ENCODE measurements around the gene TGFBRAP1. TPM values are rescaled to one million over a fixed set of nuclear protein-coding genes. Genes with fewer than 3 reads are reported as not detected.

The TGFBRAP1 gene
- total RNA-seq, 1 donor from 2014 or later = 11.3 TPM

- DNase-seq (ENCODE audit: low read depth) = no peak
- H3K4me3 ChIP-seq (ENCODE audit: low read depth, low read length) = no peak overlapping the region
- no peak for TF ChIP-seq CTCF (conservative IDR thresholded peaks at IDR 0.05; ENCODE audit: low read depth, low read length)
These were observed 11.6 kb downstream of the TGFBRAP1 start for GRCh38 chr2:105317937-105318336.

GRCh38 chr2:105315314-105315713 is 14.2 kb downstream of the TGFBRAP1 start:
- TF ChIP-seq CTCF (conservative IDR thresholded peaks at IDR 0.05; ENCODE audit: low read depth, low read length) = no peak
- no peak overlapping the region for H3K4me3 ChIP-seq (ENCODE audit: low read depth, low read length)
- no peak for DNase-seq (ENCODE audit: low read depth)

DNA sequence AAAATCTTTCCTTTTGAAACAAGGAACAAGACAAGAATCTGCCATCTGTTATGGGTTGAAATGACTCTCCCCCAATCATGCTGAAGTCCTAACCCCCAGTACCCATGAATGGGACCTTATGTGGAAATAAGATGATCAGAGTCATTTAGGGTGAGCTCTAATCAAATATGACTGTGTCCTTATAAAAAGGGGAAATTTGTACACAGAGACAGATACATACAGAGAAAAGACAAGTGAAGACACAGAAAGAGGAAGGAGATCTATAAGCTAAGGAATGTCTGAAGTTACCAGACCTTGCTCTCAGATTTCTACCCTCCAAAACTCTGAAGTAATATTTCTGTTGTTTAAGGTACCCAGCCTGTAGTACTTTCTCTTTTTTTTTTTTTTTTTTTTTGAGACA is 15.7 kb downstream of the TGFBRAP1 start:
- no peak overlapping the region for H3K4me3 ChIP-seq (ENCODE audit: low read depth, low read length)
- DNase-seq (ENCODE audit: low read depth) = no peak
- no peak for TF ChIP-seq CTCF (conservative IDR thresholded peaks at IDR 0.05; ENCODE audit: low read depth, low read length)

- no peak overlapping the region for H3K4me3 ChIP-seq (ENCODE audit: low read depth, low read length)
- TF ChIP-seq CTCF (conservative IDR thresholded peaks at IDR 0.05; ENCODE audit: low read depth, low read length) = no peak
- no peak for DNase-seq (ENCODE audit: low read depth)
These were observed 20.4 kb downstream of the TGFBRAP1 start for GRCh38 chr2:105309147-105309545.

GRCh38 chr2:105308382-105309146 is 21.0 kb downstream of the TGFBRAP1 start:
- no peak overlapping the region for H3K4me3 ChIP-seq (ENCODE audit: low read depth, low read length)
- no peak for DNase-seq (ENCODE audit: low read depth)
- no peak for TF ChIP-seq CTCF (conservative IDR thresholded peaks at IDR 0.05; ENCODE audit: low read depth, low read length)

DNA sequence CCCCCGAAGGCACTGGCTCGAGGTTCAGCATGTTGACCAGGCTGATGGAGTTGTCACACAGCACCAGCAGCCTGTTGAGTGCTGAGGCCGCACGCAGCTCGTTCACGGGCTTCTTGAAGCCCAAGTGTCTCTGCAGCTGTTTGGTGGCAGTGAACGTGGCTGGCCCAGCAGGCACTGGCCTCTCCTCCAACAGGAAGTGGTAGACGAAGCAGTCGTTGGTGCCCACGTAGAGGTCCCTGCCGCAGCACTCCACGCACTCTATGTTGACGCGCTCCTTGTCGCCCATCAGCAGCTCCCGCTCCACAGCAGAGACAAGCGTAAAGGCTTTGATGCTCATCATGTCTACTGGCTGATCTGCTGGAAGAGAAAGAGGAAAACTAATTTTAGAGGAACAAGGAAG is 21.6 kb downstream of the TGFBRAP1 start:
- no peak for TF ChIP-seq CTCF (conservative IDR thresholded peaks at IDR 0.05; ENCODE audit: low read depth, low read length)

GRCh38 chr2:105307550-105307949 is 22.0 kb downstream of the TGFBRAP1 start:
- DNase-seq (ENCODE audit: low read depth) = no peak
- TF ChIP-seq CTCF (conservative IDR thresholded peaks at IDR 0.05; ENCODE audit: low read depth, low read length) = no peak
- no peak overlapping the region for H3K4me3 ChIP-seq (ENCODE audit: low read depth, low read length)

More for the DNA sequence above, 21.6 kb downstream of the TGFBRAP1 start:
- H3K4me3 ChIP-seq (ENCODE audit: low read depth, low read length) = no peak overlapping the region
- no peak for DNase-seq (ENCODE audit: low read depth)
